Nephron progenitor cell (in vitro differentiated cells): ENCODE results near the gene ATP2B3.

Experiments
- DNase-seq: peaks from one replicate; pipeline ENCODE4 v3.0.0; 2021
- H3K27ac Mint-ChIP-seq: 2 replicates; pipeline ENCODE4 v1.8.0; 2021; ENCODE audit warnings: mild to moderate bottlenecking, moderate library complexity, mixed read lengths
- H3K27me3 Mint-ChIP-seq: 2 replicates; pipeline ENCODE4 v1.8.0; 2021; ENCODE audit warnings: mild to moderate bottlenecking, low read depth, mixed read lengths; ENCODE audit not compliant: poor library complexity
- H3K36me3 Mint-ChIP-seq: 2 replicates; pipeline ENCODE4 v1.8.0; 2021; ENCODE audit warnings: low read depth, mixed read lengths
- H3K4me1 Mint-ChIP-seq: 2 replicates; pipeline ENCODE4 v1.8.0; 2021; ENCODE audit warnings: mixed read lengths
- H3K4me3 Mint-ChIP-seq: 2 replicates; pipeline ENCODE4 v1.8.0; 2021; ENCODE audit warnings: mild to moderate bottlenecking, moderate library complexity, mixed read lengths
- H3K9me3 Mint-ChIP-seq: 2 replicates; pipeline ENCODE4 v1.8.0; 2021; ENCODE audit warnings: mild to moderate bottlenecking, moderate library complexity, mixed read lengths
- CTCF ChIP-seq: fragments of 200-600 bp; sonication (generic); IDR thresholded peaks from 2 replicates; pipeline ENCODE4 v1.5.0; 2021; ENCODE audit warnings: antibody characterized with exemption

ATP2B3 gene

GRCh38 chrX:153631346-153631745 is 113.9 kb downstream of the ATP2B3 start:
- Mint-ChIP-seq H3K9me3 (peaks cover 62% of the 10 kb centered on the region), H3K27ac (no peak overlapping the region), H3K4me3 (no peak overlapping the region), H3K27me3 (peaks cover 26% of the 10 kb centered on the region), H3K36me3 (peaks cover 4% of the 10 kb centered on the region), H3K4me1 (peaks cover 9% of the 10 kb centered on the region)
- no peak for TF ChIP-seq CTCF
- DNase-seq: no peak

- TF ChIP-seq CTCF: no peak
- Mint-ChIP-seq H3K27ac (no peak overlapping the region), H3K27me3 (peaks cover 26% of the 10 kb centered on the region), H3K9me3 (peaks cover 59% of the 10 kb centered on the region), H3K4me3 (no peak overlapping the region), H3K36me3 (peaks cover 4% of the 10 kb centered on the region), H3K4me1 (peaks cover 9% of the 10 kb centered on the region)
- DNase-seq: no peak
Measured at GRCh38 chrX:153631907-153632594, 114.6 kb downstream of the ATP2B3 start.
